Mesenchymal stem cell (in vitro differentiated cells and primary cell): ENCODE data around the gene ARL5C.
A peak's percentile ranks its signal among the peaks of the same experiment; 100 is the strongest.

ENCODE experiments used
- DNase-seq: peaks from one replicate; pipeline ENCODE4 v3.0.0-alpha.2; 2013
- H2AFZ ChIP-seq: one replicate; pipeline ENCODE4 v1.6.1; 2013; ENCODE audit warnings: low read depth, mild to moderate bottlenecking, control low read depth, inconsistent platforms, low read length, moderate library complexity
- H2AK5ac ChIP-seq: 2 replicates; pipeline ENCODE4 v1.6.1; 2013; ENCODE audit warnings: low read length, moderate library complexity, mild to moderate bottlenecking, inconsistent platforms; ENCODE audit not compliant: severe bottlenecking
- H2BK120ac ChIP-seq: one replicate; pipeline ENCODE4 v1.6.1; 2013; ENCODE audit warnings: low read depth, mild to moderate bottlenecking, inconsistent platforms, low read length, moderate library complexity
- H2BK12ac ChIP-seq, 2 experiments: one replicate each; pipeline ENCODE4 v1.6.1; 2013; ENCODE audit warnings: inconsistent platforms in 2 of 2, low read length in 2 of 2, mild to moderate bottlenecking in 2 of 2, moderate library complexity in 2 of 2, control low read depth in 1 of 2
- H2BK15ac ChIP-seq: one replicate; pipeline ENCODE4 v1.6.1; 2013; ENCODE audit warnings: mild to moderate bottlenecking, low read depth, inconsistent platforms; ENCODE audit not compliant: poor library complexity, severe bottlenecking
- H2BK5ac ChIP-seq: 2 replicates; pipeline ENCODE4 v1.6.1; 2013; ENCODE audit warnings: low read depth, mild to moderate bottlenecking, low read length, control low read depth, inconsistent platforms; ENCODE audit not compliant: poor library complexity, severe bottlenecking
- H3K14ac ChIP-seq, 2 experiments: one replicate each; pipeline ENCODE4 v1.6.1; 2013; ENCODE audit warnings: inconsistent platforms in 2 of 2, low read length in 2 of 2, control low read depth in 1 of 2, mild to moderate bottlenecking in 1 of 2, moderate library complexity in 1 of 2
- H3K18ac ChIP-seq, 2 experiments: one replicate each; pipeline ENCODE4 v1.6.1; 2013; ENCODE audit warnings: inconsistent platforms in 2 of 2, low read length in 2 of 2, control low read depth in 1 of 2, low read depth in 1 of 2, mild to moderate bottlenecking in 1 of 2
- H3K23ac ChIP-seq, 2 experiments: one replicate each; pipeline ENCODE4 v1.6.1; 2013; ENCODE audit warnings: inconsistent platforms in 2 of 2, low read length in 2 of 2, mild to moderate bottlenecking in 2 of 2, moderate library complexity in 2 of 2, control low read depth in 1 of 2
- H3K27ac ChIP-seq: 2 replicates; pipeline ENCODE4 v1.5.1; 2013; ENCODE audit warnings: mild to moderate bottlenecking, moderate library complexity, low read length, control low read depth, inconsistent platforms; ENCODE audit not compliant: poor library complexity, severe bottlenecking
- H3K27me3 ChIP-seq, 2 experiments: 2 replicates each; pipeline versions ENCODE4 v1.6.1 to v1.7.0; 2013; ENCODE audit warnings: low read length in 2 of 2, mild to moderate bottlenecking in 2 of 2, moderate library complexity in 2 of 2, control low read depth in 1 of 2, inconsistent platforms in 1 of 2; ENCODE audit not compliant: control insufficient read depth in 1 of 2, insufficient read depth in 1 of 2
- H3K36me3 ChIP-seq, 2 experiments: 2 replicates each; pipeline versions ENCODE4 v1.6.1 to v1.7.0; 2013; ENCODE audit warnings: low read length in 2 of 2, control low read depth in 1 of 2, inconsistent platforms in 1 of 2, low read depth in 1 of 2, mild to moderate bottlenecking in 1 of 2; ENCODE audit not compliant: insufficient read depth in 2 of 2, control insufficient read depth in 1 of 2
- H3K4ac ChIP-seq, 2 experiments: one replicate each; pipeline ENCODE4 v1.6.1; 2013; ENCODE audit warnings: inconsistent platforms in 2 of 2, low read length in 2 of 2, mild to moderate bottlenecking in 2 of 2, moderate library complexity in 2 of 2, control low read depth in 1 of 2, low read depth in 1 of 2
- H3K4me1 ChIP-seq: 2 replicates; pipeline ENCODE4 v1.6.1; 2013; ENCODE audit warnings: low read depth, low read length, control low read depth; ENCODE audit not compliant: control insufficient read depth, insufficient read depth
- H3K4me2 ChIP-seq: 2 replicates; pipeline ENCODE4 v1.6.1; 2013; ENCODE audit warnings: low read length, mild to moderate bottlenecking, inconsistent platforms; ENCODE audit not compliant: poor library complexity, severe bottlenecking
- H3K4me3 ChIP-seq, 2 experiments: 2 replicates each; pipeline versions ENCODE4 v1.5.1 to v1.7.0; 2013; ENCODE audit warnings: low read length in 2 of 2, mild to moderate bottlenecking in 2 of 2, control low read depth in 1 of 2, low read depth in 1 of 2; ENCODE audit not compliant: insufficient read depth in 1 of 2
- H3K79me1 ChIP-seq: replicated peaks from 2 replicates; pipeline ENCODE4 v1.6.1; 2013; ENCODE audit warnings: mild to moderate bottlenecking, control low read depth, low read length, inconsistent platforms; ENCODE audit not compliant: poor library complexity, severe bottlenecking
- H3K9ac ChIP-seq: 2 replicates; pipeline ENCODE4 v1.7.0; 2013; ENCODE audit warnings: mild to moderate bottlenecking, low read length, moderate library complexity
- H3K9me3 ChIP-seq: 2 replicates; pipeline ENCODE4 v1.7.0; 2013; ENCODE audit warnings: mild to moderate bottlenecking, low read length; ENCODE audit not compliant: control insufficient read depth
- H4K8ac ChIP-seq: one replicate; pipeline ENCODE4 v1.6.1; 2013; ENCODE audit warnings: inconsistent platforms, mild to moderate bottlenecking, low read length, moderate library complexity
- H4K91ac ChIP-seq: one replicate; pipeline ENCODE4 v1.6.1; 2013; ENCODE audit warnings: mild to moderate bottlenecking, low read length, inconsistent platforms
- WGBS: methylation state at CpG from one replicate; pipeline ENCODE4 v1.1.7; 2013; ENCODE audit warnings: mixed read lengths; 5-methylcytosine and 5-hydroxymethylcytosine counted together

ARL5C gene

GRCh38 chr17:39155654-39156053, 10.3 kb downstream of the ARL5C start:
- no peak overlapping the region for H3K27ac ChIP-seq
- no peak overlapping the region for H2BK5ac ChIP-seq
- no peak overlapping the region for H3K4ac ChIP-seq
- no peak overlapping the region for H2BK12ac ChIP-seq
- H3K4me2 ChIP-seq, result no peak overlapping the region
- H3K27me3 ChIP-seq, result peaks cover 16 to 23% of the 10 kb centered on the region in 2 experiments
- H3K36me3 ChIP-seq, result no peaks in the 10 kb centered on the region
- no peak overlapping the region for H4K91ac ChIP-seq
- WGBS, result no CpG with 5 or more reads among the region's 2 CpGs
- no peak overlapping the region for H3K18ac ChIP-seq
- H3K14ac ChIP-seq, result no peak overlapping the region
- no peak overlapping the region for H2AFZ ChIP-seq
- no peaks in the 10 kb centered on the region for H3K79me1 ChIP-seq
- no peak overlapping the region for H3K9ac ChIP-seq
- no peak overlapping the region for H4K8ac ChIP-seq
- no peak overlapping the region for H2BK120ac ChIP-seq
- H3K9me3 ChIP-seq, result no peaks in the 10 kb centered on the region
- H2BK15ac ChIP-seq, result no peak overlapping the region
- no peak for DNase-seq
- H3K4me1 ChIP-seq, result peaks cover 23% of the 10 kb centered on the region
- H3K4me3 ChIP-seq, result no peak overlapping the region
- H2AK5ac ChIP-seq, result no peak overlapping the region
- no peak overlapping the region for H3K23ac ChIP-seq

GRCh38 chr17:39153599-39154051, 12.3 kb downstream of the ARL5C start:
- Histone ChIP-seq H4K8ac (no peak overlapping the region), H3K9me3 (no peaks in the 10 kb centered on the region), H2AK5ac (no peak overlapping the region), H3K4ac (no peak overlapping the region), H3K4me3 (peak overlapping the region; percentile 81 to 91), H3K23ac (no peak overlapping the region), H3K79me1 (no peaks in the 10 kb centered on the region), H3K14ac (no peak overlapping the region), H3K9ac (peak overlapping the region; percentile 92), H2AFZ (peak overlapping the region; percentile 7), H3K36me3 (no peaks in the 10 kb centered on the region), H2BK12ac (no peak overlapping the region), H2BK15ac (no peak overlapping the region), H3K4me1 (peaks cover 25% of the 10 kb centered on the region), H3K27ac (peak overlapping the region; percentile 62), H2BK5ac (no peak overlapping the region), H3K4me2 (peak overlapping the region; percentile 98), H3K27me3 (peaks cover 16 to 38% of the 10 kb centered on the region in 2 experiments), H2BK120ac (no peak overlapping the region), H3K18ac (peak overlapping the region in 1 of 2 experiments; percentile 95), H4K91ac (no peak overlapping the region)
- 0% methylated on average over 11 of the region's 16 CpGs for WGBS
- peak; percentile 93 for DNase-seq

- Histone ChIP-seq H3K36me3 (no peaks in the 10 kb centered on the region), H3K4me3 (peak overlapping the region; percentile 51 to 91), H3K4me1 (peaks cover 25% of the 10 kb centered on the region), H2BK5ac (no peak overlapping the region), H3K14ac (peak overlapping the region in 1 of 2 experiments; percentile 7), H2BK12ac (no peak overlapping the region), H3K27ac (peak overlapping the region; percentile 70), H4K8ac (peak overlapping the region; percentile 88), H4K91ac (peak overlapping the region; percentile 62), H3K18ac (peak overlapping the region; percentile 28 to 63), H3K79me1 (no peaks in the 10 kb centered on the region), H2BK120ac (no peak overlapping the region), H2AK5ac (no peak overlapping the region), H3K9me3 (no peaks in the 10 kb centered on the region), H3K27me3 (peaks cover 16 to 43% of the 10 kb centered on the region in 2 experiments), H2AFZ (no peak overlapping the region), H3K4me2 (peak overlapping the region; percentile 98), H3K9ac (peak overlapping the region; percentile 72), H3K4ac (no peak overlapping the region), H3K23ac (no peak overlapping the region), H2BK15ac (no peak overlapping the region)
- WGBS, result 23% methylated on average over 22 of the region's 25 CpGs
- no peak for DNase-seq
These were observed 13.8 kb downstream of the ARL5C start for GRCh38 chr17:39151943-39152818.

DNA sequence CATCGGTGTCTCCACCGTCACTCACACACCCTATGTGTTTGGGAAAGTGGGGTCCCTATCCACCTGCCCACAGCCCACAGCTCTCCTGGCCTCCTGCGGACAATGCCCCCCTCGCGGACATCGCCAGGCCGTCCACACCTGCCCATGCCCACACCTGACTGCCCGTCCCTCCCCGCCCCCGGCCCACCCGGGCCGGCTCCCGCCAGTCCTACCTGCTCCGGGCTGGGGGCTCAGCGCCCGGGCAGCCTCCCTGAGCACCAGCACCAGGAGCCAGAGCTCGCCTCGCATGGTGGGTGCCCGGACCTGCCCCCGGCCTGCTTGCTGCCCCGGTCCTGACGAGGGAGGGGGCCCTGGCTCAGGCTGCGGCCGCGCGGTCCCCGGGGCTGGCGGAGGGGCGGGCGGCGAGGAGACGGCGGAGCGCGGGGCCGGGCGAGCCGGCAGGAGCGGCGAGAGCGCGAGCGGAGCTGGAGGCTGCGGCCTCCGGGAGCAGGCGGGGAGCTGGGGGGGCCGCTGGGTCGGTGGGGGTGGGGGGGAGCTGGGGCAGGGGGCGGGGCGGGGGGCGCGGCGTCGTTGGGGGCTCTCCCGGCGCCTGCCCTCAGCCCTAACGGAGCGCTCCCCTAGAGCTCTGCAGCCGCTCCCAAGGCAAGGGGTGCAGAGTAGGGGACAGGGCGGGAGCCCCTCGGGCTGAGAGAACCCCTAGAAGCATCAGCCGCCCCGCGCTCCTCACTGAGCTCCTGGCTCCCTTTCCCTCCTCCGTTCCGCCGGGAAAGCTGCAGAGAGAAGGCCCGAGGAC, 14.6 kb downstream of the ARL5C start, which contains the start of gene PLXDC1:
Gene PLXDC1 (minus strand): TSS at position 488 of the 793 bp plus-strand sequence. CDS start 200 bp downstream, at position 288.
- Histone ChIP-seq H3K27me3 (peaks cover 8 to 37% of the 10 kb centered on the region in 2 experiments), H3K4me2 (peak within 1 kb of the TSS; percentile 94), H3K18ac (peak within 1 kb of the TSS; percentile 60 to 63), H2AFZ (no peak within 1 kb of the TSS), H2AK5ac (no peak within 1 kb of the TSS), H3K4me3 (peak within 1 kb of the TSS; percentile 51 to 91), H2BK5ac (no peak within 1 kb of the TSS), H3K36me3 (no peaks in the 10 kb centered on the region), H3K14ac (peak within 1 kb of the TSS in 1 of 2 experiments; percentile 7), H3K4ac (no peak within 1 kb of the TSS), H3K4me1 (peaks cover 20% of the 10 kb centered on the region), H4K91ac (peak within 1 kb of the TSS; percentile 62), H3K27ac (no peak within 1 kb of the TSS), H3K79me1 (no peaks in the 10 kb centered on the region), H2BK12ac (peak within 1 kb of the TSS in 1 of 2 experiments; percentile 90), H2BK15ac (no peak within 1 kb of the TSS), H3K23ac (no peak within 1 kb of the TSS), H2BK120ac (no peak within 1 kb of the TSS), H3K9ac (peak within 1 kb of the TSS; percentile 76), H3K9me3 (no peaks in the 10 kb centered on the region), H4K8ac (peak within 1 kb of the TSS; percentile 88)
- DNase-seq, result no peak
- WGBS, result 3% methylated on average over 29 of the region's 68 CpGs
